Left ventricle myocardium inferior (tissue), 1 donor: Measurements from ENCODE around the gene FOXL2. TPM values are rescaled to one million over a fixed set of nuclear protein-coding genes. Genes with fewer than 3 reads are reported as not detected.

Experiments used
- DNase-seq: peaks from one replicate; pipeline ENCODE4 v3.0.0-alpha.2; 2020
- H3K27ac ChIP-seq: fragments of 200-600 bp; replicated peaks from 2 replicates; pipeline ENCODE4 v1.8.0; 2021
- H3K27me3 ChIP-seq: fragments of 200-600 bp; 2 replicates; pipeline ENCODE4 v1.8.0; 2021; ENCODE audit warnings: low read depth
- H3K36me3 ChIP-seq: fragments of 200-600 bp; 2 replicates; pipeline ENCODE4 v1.8.0; 2021
- H3K4me1 ChIP-seq: fragments of 200-600 bp; 2 replicates; pipeline ENCODE4 v1.8.0; 2021
- H3K4me3 ChIP-seq: fragments of 200-600 bp; 2 replicates; pipeline ENCODE4 v1.8.0; 2021; ENCODE audit warnings: mild to moderate bottlenecking, moderate library complexity
- H3K9me3 ChIP-seq: fragments of 200-600 bp; replicated peaks from 2 replicates; pipeline ENCODE4 v1.8.0; 2021
- CTCF ChIP-seq: fragments of 200-600 bp; IDR thresholded peaks from 2 replicates; pipeline ENCODE4 v1.8.0; 2021; ENCODE audit warnings: antibody characterized with exemption, mild to moderate bottlenecking, borderline replicate concordance
- intact Hi-C: fragments of 100-400 bp; cut with micrococcal nuclease; formaldehyde crosslinking; loops from one replicate; pipeline ENCODE4 v1.11.0; 2022
- total RNA-seq: library from RNA; stranded (reverse); fragmentation: NEBNext Ultra II Directional; extraction: Animal tissue kit (Norgen Biotek cat#: 25700); gene quantifications from one replicate; pipeline ENCODE4 v1.2.1, GENCODE V29; 2021
- donor health status: DM: no; HTN: yes; CAD: no; lungs with severe emphysema.

Gene FOXL2
- total RNA-seq, 1 donor from 2014 or later = not detected

- H3K4me1 ChIP-seq = peaks cover 43% of the 10 kb centered on the region
- H3K27ac ChIP-seq = no peak overlapping the region
- no peak for TF ChIP-seq CTCF
Measured at GRCh38 chr3:138944929-138945708, 1.8 kb downstream of the FOXL2 start.

GRCh38 chr3:138944654-138944928, 2.3 kb downstream of the FOXL2 start:
- DNase-seq = no peak

More at GRCh38 chr3:138944929-138945708, 1.8 kb downstream of the FOXL2 start:
- intact Hi-C loops = no loop called here
- peak overlapping the region; percentile 65 for H3K4me3 ChIP-seq
- DNase-seq = no peak
- H3K27me3 ChIP-seq = peaks cover 100% of the 10 kb centered on the region
- H3K36me3 ChIP-seq = no peaks in the 10 kb centered on the region
- H3K9me3 ChIP-seq = no peaks in the 10 kb centered on the region

GRCh38 chr3:138943724-138944653, 2.9 kb downstream of the FOXL2 start:
- TF ChIP-seq CTCF = no peak
- Histone ChIP-seq H3K36me3 (no peaks in the 10 kb centered on the region), H3K27ac (no peak overlapping the region), H3K27me3 (peaks cover 100% of the 10 kb centered on the region), H3K4me1 (peaks cover 47% of the 10 kb centered on the region), H3K9me3 (no peaks in the 10 kb centered on the region), H3K4me3 (peak overlapping the region; percentile 65)
- intact Hi-C loops = no loop called here
- DNase-seq = no peak

More at GRCh38 chr3:138944654-138944928, 2.3 kb downstream of the FOXL2 start:
- Histone ChIP-seq H3K27ac (no peak overlapping the region), H3K4me3 (peak overlapping the region; percentile 65), H3K36me3 (no peaks in the 10 kb centered on the region), H3K9me3 (no peaks in the 10 kb centered on the region), H3K4me1 (peaks cover 43% of the 10 kb centered on the region), H3K27me3 (peaks cover 100% of the 10 kb centered on the region)
- TF ChIP-seq CTCF = no peak
- intact Hi-C loops = no loop called here

- peaks cover 100% of the 10 kb centered on the region for H3K27me3 ChIP-seq
- no peaks in the 10 kb centered on the region for H3K9me3 ChIP-seq
- no peaks in the 10 kb centered on the region for H3K36me3 ChIP-seq
- intact Hi-C loops = no loop called here
- no peak overlapping the region for H3K27ac ChIP-seq
- H3K4me3 ChIP-seq = no peak overlapping the region
- no peak for DNase-seq
- TF ChIP-seq CTCF = no peak
- peaks cover 56% of the 10 kb centered on the region for H3K4me1 ChIP-seq
Measured at GRCh38 chr3:138942861-138943623, 3.9 kb downstream of the FOXL2 start.

- Histone ChIP-seq H3K9me3 (no peaks in the 10 kb centered on the region), H3K36me3 (no peaks in the 10 kb centered on the region), H3K27me3 (peaks cover 100% of the 10 kb centered on the region), H3K27ac (no peak overlapping the region), H3K4me1 (peaks cover 62% of the 10 kb centered on the region), H3K4me3 (no peak overlapping the region)
- no peak for DNase-seq
- TF ChIP-seq CTCF = no peak
- intact Hi-C loops = no loop called here
Measured at GRCh38 chr3:138942271-138942670, 4.7 kb downstream of the FOXL2 start.
